ENCODE measurements around the gene HIVEP3. TPM values are rescaled to one million over a fixed set of nuclear protein-coding genes. Genes with fewer than 3 reads are reported as not detected.

The HIVEP3 gene
- total RNA-seq, 2 donors from 2014 or later, result 4.7 to 5.8 TPM

- no peak for DNase-seq (ENCODE audit: low spot score)
- Histone ChIP-seq H3K4me3 (no peak overlapping the region), H3K27ac (no peak overlapping the region), H3K9me3 (no peaks in the 10 kb centered on the region), H3K36me3 (no peaks in the 10 kb centered on the region), H3K27me3 (no peaks in the 10 kb centered on the region), H3K4me1 (peaks cover 0 to 10% of the 10 kb centered on the region in 2 donors)
- TF ChIP-seq CTCF (IDR thresholded peaks at IDR 0.05), result no peak
Observed at GRCh38 chr1:41607808-41608207, 310.9 kb downstream of the HIVEP3 start.

- Histone ChIP-seq H3K27ac (no peak overlapping the region), H3K27me3 (no peaks in the 10 kb centered on the region)
Observed at GRCh38 chr1:41599912-41600311, 318.8 kb downstream of the HIVEP3 start.

GRCh38 chr1:41598325-41598724 lies 320.4 kb downstream of the HIVEP3 start:
- Histone ChIP-seq H3K36me3 (no peaks in the 10 kb centered on the region), H3K4me1 (no peaks in the 10 kb centered on the region), H3K4me3 (no peak overlapping the region), H3K27ac (no peak overlapping the region), H3K27me3 (no peaks in the 10 kb centered on the region), H3K9me3 (peaks cover 0 to 8% of the 10 kb centered on the region in 2 donors)
- no peak for TF ChIP-seq CTCF (IDR thresholded peaks at IDR 0.05)
- DNase-seq (ENCODE audit: low spot score), result no peak

More at GRCh38 chr1:41599912-41600311, 318.8 kb downstream of the HIVEP3 start:
- H3K4me3 ChIP-seq, result no peak overlapping the region
- no peak for DNase-seq (ENCODE audit: low spot score)
- no peaks in the 10 kb centered on the region for H3K4me1 ChIP-seq
- H3K36me3 ChIP-seq, result no peaks in the 10 kb centered on the region
- peaks cover 0 to 8% of the 10 kb centered on the region in 2 donors for H3K9me3 ChIP-seq
- peak in 1 of 2 donors; percentile 47 for TF ChIP-seq CTCF (IDR thresholded peaks at IDR 0.05)

GRCh38 chr1:41592451-41593125 lies 326.1 kb downstream of the HIVEP3 start:
- Histone ChIP-seq H3K4me1 (no peaks in the 10 kb centered on the region), H3K9me3 (no peaks in the 10 kb centered on the region), H3K27ac (no peak overlapping the region), H3K36me3 (no peaks in the 10 kb centered on the region), H3K4me3 (no peak overlapping the region), H3K27me3 (no peaks in the 10 kb centered on the region)
- no peak for DNase-seq (ENCODE audit: low spot score)
- no peak for TF ChIP-seq CTCF (IDR thresholded peaks at IDR 0.05)

- Histone ChIP-seq H3K36me3 (no peaks in the 10 kb centered on the region), H3K27me3 (no peaks in the 10 kb centered on the region), H3K9me3 (no peaks in the 10 kb centered on the region), H3K27ac (no peak overlapping the region), H3K4me3 (no peak overlapping the region), H3K4me1 (no peaks in the 10 kb centered on the region)
- DNase-seq (ENCODE audit: low spot score), result no peak
- no peak for TF ChIP-seq CTCF (IDR thresholded peaks at IDR 0.05)
Observed at GRCh38 chr1:41591891-41592290, 326.8 kb downstream of the HIVEP3 start.

GRCh38 chr1:41590331-41590730 lies 328.4 kb downstream of the HIVEP3 start:
- DNase-seq (ENCODE audit: low spot score), result no peak
- no peaks in the 10 kb centered on the region for H3K27me3 ChIP-seq
- no peaks in the 10 kb centered on the region for H3K36me3 ChIP-seq
- H3K4me3 ChIP-seq, result no peak overlapping the region
- no peaks in the 10 kb centered on the region for H3K4me1 ChIP-seq
- no peak overlapping the region for H3K27ac ChIP-seq
- TF ChIP-seq CTCF (IDR thresholded peaks at IDR 0.05), result no peak
- H3K9me3 ChIP-seq, result no peaks in the 10 kb centered on the region

Data from right atrium auricular region (tissue), 2 donors.